ENCODE measurements around the gene RABEP2.
A peak's percentile ranks its signal among the peaks of the same experiment; 100 is the strongest.
"Not testable (repeated sequence)": the region's sequence is repeated elsewhere in the genome, so short reads cannot be mapped to it uniquely, and the experiment has no call there.

The RABEP2 gene, protein sequence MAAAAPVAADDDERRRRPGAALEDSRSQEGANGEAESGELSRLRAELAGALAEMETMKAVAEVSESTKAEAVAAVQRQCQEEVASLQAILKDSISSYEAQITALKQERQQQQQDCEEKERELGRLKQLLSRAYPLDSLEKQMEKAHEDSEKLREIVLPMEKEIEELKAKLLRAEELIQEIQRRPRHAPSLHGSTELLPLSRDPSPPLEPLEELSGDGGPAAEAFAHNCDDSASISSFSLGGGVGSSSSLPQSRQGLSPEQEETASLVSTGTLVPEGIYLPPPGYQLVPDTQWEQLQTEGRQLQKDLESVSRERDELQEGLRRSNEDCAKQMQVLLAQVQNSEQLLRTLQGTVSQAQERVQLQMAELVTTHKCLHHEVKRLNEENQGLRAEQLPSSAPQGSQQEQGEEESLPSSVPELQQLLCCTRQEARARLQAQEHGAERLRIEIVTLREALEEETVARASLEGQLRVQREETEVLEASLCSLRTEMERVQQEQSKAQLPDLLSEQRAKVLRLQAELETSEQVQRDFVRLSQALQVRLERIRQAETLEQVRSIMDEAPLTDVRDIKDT

DNA sequence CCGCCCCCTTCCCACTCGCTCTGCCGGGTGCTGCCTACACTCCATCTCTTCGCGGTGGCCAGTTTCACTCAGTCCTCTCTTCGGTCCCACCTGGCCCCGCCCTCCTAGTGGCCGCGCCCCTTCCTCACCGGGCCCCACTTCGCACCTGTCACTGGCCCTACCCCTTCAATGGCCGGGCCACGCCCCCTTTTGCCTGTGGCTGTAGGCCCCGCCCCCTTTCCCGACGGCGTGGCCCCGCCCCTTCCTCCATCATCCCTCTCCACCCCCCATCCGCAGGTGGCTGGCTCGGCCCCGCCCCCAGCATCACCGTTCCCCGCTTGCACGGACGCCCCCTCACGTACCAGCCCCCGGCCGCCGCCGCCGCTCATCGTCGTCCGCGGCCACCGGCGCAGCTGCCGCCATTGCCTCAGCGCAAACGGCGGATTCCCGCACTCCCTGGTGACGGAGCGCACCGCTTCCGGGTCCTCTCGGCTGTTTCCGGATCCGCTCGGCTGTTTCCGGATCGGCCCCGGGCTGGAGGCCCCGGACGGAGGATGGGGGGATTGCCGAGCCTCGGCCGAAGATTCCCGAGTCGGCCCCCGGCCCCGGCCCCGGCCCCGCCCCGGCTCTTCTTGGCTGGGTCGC lies at the start of gene RABEP2:
RABEP2 (minus strand) TSS at position 477 of the 624 bp plus-strand sequence; CDS start at position 402, 75 bp downstream.
- TF ChIP-seq GATA1 (IDR thresholded peaks at IDR 0.05; ENCODE audit: low read depth, low read length) = no peak
- no peak for TF ChIP-seq POLR2A (IDR thresholded peaks at IDR 0.05; ENCODE audit: low read length)
- DNase-seq = peak; percentile 90 to 94

DNA sequence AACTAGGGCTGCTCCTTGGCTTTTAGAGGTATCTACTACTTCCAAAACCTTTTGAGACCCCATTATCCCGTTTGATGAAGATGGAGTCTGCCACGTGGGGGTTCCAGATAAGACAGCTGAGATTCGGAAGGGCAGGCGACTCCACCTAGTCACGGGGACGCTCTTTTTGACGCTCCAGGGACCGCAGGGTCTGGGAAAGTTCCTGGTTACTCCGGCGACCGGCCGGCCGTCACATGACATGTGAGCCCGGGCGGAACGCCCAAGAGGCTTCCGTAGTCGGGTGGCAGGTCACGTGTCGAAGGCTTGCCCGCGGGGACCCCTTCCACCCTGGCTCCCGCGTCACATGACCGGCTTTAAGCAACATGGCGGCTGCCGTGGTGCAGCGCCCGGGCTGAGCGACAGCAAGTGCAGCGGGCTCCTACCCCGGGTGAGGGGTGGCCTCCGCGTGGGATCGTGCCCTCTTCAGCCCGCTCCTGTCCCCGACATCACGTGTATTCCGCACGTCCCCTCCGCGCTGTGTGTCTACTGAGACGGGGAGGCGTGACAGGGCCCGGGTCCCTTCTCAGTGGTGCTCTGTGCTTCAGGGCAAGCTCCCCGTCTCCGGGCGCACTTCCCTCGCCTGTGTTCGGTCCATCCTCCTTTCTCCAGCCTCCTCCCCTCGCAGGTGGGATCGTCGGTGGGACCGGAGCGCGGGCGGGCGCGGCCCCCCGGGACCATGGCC lies 49.6 kb upstream of the RABEP2 start, which contains the start of gene SPNS1:
SPNS1 (plus strand) TSS at position 342 of the 721 bp plus-strand sequence; CDS start at position 716, 374 bp downstream.
- TF ChIP-seq POLR2A (IDR thresholded peaks at IDR 0.05; ENCODE audit: low read length) (peak; percentile 90), GATA1 (IDR thresholded peaks at IDR 0.05; ENCODE audit: low read depth, low read length) (no peak)
- peak; percentile 96 for DNase-seq

DNA sequence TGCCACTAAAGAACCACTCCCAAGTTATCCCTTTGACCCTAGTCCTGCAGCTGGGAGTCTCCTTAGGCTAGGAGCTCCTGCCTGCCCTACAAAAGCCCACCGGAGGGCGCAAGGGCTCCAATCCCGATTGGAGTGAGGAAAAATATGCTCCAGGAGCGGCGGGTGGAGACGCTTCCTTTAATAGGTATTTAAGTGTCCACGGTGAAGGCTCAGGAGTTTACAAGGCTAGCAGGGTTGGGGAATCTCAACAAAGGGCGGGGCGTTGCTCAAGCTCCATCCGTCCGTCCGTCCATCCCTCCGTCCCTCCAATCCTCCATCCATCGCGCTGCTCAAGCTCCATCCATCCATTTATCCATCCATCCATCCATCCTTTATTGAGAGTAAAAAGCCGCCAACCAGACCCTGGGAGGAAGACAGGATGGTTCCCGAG lies 49.0 kb upstream of the RABEP2 start:
- DNase-seq = peak; percentile 55 to 62
- TF ChIP-seq GATA1 (IDR thresholded peaks at IDR 0.05; ENCODE audit: low read depth, low read length) (no peak), POLR2A (IDR thresholded peaks at IDR 0.05; ENCODE audit: low read length) (no peak)

DNA sequence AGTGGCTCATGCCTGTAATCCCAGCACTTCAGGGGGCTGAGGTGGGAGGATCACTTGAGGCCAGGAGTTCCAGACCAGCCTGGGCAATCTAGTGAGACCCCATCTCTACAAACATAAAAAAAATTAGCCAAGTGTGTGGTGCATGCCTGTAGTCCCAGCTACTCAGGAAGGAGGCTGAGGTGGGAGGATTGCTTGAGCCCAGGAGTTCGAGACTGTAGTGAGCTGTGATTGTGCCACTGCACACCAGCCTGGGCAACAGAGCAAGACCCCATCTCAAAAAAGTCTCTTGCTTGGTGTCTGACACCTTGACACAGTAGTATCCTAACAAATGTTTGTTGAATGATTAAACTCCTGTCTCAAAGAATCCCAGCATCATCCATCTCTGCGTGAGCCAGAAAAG lies 44.7 kb upstream of the RABEP2 start:
- DNase-seq = not testable (repeated sequence)

DNA sequence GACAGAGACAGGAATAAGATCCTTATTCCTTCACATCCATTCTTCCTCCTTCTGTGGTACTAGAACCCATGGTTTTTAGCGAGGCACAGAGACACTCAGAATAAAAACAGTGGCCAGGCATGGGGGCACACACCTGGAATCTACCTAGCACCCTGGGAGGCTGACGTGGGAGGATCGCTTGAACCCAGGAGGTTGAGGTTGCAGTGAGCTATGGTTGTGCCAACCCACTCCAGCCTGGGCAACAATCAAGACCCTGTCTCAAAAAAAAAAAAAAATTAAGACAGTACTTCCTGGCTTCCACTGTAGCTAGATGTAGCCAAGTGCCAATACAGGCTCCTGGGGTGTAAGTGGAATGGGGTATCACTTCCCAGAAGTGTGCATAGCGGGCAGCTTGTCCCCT lies 42.1 kb upstream of the RABEP2 start:
- no peak for DNase-seq
- TF ChIP-seq GATA1 (IDR thresholded peaks at IDR 0.05; ENCODE audit: low read depth, low read length) = no peak
- no peak for TF ChIP-seq POLR2A (IDR thresholded peaks at IDR 0.05; ENCODE audit: low read length)

DNA sequence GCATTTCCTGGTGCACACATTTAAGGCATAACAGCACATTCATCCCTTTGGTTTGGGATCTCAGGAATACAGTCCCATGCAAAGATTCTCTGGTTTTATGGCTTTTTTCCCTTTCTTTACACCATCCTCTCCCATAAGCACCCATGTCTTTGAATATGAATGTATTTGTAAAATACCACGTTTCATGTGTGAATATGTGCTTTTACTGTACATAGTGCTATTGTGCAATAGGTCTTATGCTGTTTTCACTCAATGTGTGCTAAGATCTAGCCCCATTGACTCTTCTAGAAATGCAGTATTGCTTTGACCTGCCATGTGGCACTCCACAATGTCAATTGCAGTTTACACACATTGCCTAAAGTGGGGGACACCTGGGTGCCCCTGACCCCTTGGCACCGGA lies 39.5 kb upstream of the RABEP2 start:
- TF ChIP-seq GATA1 (IDR thresholded peaks at IDR 0.05; ENCODE audit: low read depth, low read length) = no peak
- TF ChIP-seq POLR2A (IDR thresholded peaks at IDR 0.05; ENCODE audit: low read length) = no peak
- DNase-seq = no peak

DNA sequence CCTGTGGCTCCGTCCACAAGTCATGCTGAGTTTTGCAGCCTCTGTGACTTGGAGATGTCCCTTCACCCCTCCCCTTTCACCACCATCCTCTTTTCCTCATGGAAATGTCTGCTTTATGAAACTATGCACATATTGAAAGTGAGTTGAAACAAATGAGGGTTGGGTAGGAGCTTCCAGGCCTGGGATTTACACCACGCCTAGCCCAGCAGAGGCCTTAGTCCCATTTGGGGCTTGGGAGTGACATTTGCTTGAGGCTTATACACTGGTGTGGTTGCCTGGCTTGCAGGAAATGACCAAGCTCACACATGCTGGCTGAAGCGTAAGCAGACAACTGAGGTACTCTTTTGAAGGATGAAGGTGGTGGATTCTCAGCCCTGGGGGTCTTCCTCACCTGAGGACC lies 39.0 kb upstream of the RABEP2 start:
- TF ChIP-seq GATA1 (IDR thresholded peaks at IDR 0.05; ENCODE audit: low read depth, low read length) (no peak), POLR2A (IDR thresholded peaks at IDR 0.05; ENCODE audit: low read length) (no peak)
- no peak for DNase-seq

DNA sequence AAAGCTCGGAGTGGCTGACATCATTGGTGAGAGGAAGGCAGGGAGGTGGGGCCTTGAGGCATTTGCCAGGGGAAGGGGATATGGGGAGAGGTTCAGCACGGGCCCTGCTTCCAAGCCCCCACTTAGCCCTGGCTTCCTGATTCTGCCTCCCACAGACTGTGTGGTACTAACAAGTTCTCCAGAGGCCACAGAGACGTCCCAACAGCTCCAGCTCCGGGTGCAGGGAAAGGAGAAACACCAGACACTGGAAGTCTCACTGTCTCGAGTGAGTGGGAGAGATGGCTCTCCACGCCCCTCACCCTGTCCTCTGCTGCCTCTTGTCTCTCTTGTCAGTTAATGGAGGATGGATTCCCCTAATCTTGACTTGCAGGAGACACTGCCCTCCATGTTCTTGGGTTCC lies 33.8 kb upstream of the RABEP2 start:
- no peak for DNase-seq
- TF ChIP-seq GATA1 (IDR thresholded peaks at IDR 0.05; ENCODE audit: low read depth, low read length) = no peak
- TF ChIP-seq POLR2A (IDR thresholded peaks at IDR 0.05; ENCODE audit: low read length) = no peak

DNA sequence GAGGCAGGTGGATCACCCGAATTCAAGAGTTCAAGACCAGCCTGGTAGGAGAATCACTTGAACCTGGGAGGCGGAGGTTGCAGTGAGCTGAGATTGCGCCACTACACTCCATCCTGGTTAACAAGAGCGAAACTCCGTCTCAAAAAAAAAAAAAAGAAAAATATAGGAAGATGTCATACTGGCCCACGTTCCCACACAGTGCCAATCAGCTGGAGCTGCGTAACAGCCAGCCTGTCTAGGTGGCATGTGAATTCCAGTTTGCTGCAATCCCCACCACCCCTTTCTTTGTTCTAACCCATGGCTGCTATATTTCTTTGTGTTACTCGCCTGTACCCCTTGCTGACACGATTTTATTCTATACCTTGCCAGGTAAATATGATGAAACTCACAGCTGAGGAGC lies 33.2 kb upstream of the RABEP2 start:
- DNase-seq = no peak
- TF ChIP-seq POLR2A (IDR thresholded peaks at IDR 0.05; ENCODE audit: low read length) = no peak
- TF ChIP-seq GATA1 (IDR thresholded peaks at IDR 0.05; ENCODE audit: low read depth, low read length) = no peak

DNA sequence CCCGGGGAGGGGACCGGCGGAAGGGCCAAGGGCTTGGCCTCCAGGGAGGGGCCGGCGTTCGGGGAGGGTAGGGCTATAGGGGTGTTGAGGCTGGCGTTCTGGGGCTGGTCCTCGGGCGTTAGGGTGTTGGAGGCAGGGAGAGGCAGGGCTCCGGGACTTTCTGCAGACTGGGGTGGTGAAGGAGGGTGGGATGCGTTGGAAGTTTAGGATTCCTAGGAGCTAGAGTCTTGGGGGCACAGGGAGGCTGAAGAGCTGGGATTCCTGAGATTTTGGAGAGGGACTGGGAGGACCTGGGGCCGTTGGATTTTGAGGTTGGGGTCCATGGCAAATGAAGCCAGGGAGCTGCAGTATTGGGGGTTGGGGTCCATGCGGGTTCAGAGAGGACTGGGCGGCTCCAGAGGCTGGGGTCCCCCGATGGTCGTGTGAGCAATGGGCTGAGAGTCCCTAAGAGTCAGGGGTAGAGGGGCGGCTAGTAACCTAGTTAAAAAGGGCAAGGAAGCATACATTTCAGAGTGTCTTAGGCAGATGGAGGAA lies 26.4 kb upstream of the RABEP2 start:
- peak in 1 of 2 experiments; percentile 71 for DNase-seq
- no peak for TF ChIP-seq GATA1 (IDR thresholded peaks at IDR 0.05; ENCODE audit: low read depth, low read length)
- no peak for TF ChIP-seq POLR2A (IDR thresholded peaks at IDR 0.05; ENCODE audit: low read length)

DNA sequence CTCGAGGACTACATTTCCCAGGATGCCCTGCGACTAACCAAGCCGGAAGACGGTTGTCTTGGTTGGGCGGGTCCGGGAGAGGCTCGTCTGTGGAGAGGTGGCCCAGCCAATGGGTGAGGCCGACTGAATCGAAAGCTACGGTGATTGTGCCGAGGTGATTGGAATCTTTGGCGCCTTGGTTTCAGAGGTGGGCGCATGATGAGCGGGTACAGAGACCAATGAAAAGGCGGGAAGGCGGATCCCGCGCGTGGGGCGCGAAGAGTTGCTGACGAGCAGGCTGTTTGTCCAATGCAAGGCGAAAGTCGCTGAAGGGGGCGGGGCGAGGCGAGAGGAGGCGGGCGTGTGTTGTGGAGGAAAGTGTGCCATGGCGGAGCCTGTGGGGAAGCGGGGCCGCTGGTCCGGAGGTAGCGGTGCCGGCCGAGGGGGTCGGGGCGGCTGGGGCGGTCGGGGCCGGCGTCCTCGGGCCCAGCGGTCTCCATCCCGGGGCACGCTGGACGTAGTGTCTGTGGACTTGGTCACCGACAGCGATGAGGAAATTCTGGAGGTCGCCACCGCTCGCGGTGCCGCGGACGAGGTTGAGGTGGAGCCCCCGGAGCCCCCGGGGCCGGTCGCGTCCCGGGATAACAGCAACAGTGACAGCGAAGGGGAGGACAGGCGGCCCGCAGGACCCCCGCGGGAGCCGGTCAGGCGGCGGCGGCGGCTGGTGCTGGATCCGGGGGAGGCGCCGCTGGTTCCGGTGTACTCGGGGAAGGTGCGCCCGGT lies 25.8 kb upstream of the RABEP2 start, which contains the start of gene NFATC2IP:
NFATC2IP (plus strand) TSS at position 290 of the 762 bp plus-strand sequence; CDS start at position 365, 75 bp downstream.
- TF ChIP-seq POLR2A (IDR thresholded peaks at IDR 0.05; ENCODE audit: low read length) = peak; percentile 71
- TF ChIP-seq GATA1 (IDR thresholded peaks at IDR 0.05; ENCODE audit: low read depth, low read length) = no peak
- peak; percentile 100 for DNase-seq

DNA sequence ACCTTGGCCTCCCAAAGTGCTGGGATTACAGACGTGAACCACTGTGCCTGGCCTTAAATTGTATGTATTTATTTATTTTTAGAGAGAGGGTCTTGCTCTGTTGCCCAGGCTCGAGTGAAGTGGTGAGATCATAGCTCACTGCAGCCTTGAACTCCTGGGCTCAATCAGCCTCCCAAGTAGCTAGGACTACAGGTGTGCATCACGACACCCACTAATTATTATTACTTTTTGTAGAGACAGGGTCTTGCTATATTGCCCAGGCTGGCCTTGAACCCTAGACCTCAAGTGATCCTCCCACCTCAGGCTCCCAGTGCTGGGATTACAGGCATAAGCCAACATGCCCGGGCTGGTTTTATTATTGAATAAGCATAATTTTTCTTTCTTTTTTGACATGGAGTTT lies 21.6 kb upstream of the RABEP2 start:
- TF ChIP-seq GATA1 (IDR thresholded peaks at IDR 0.05; ENCODE audit: low read depth, low read length) (no peak), POLR2A (IDR thresholded peaks at IDR 0.05; ENCODE audit: low read length) (no peak)
- no peak for DNase-seq

DNA sequence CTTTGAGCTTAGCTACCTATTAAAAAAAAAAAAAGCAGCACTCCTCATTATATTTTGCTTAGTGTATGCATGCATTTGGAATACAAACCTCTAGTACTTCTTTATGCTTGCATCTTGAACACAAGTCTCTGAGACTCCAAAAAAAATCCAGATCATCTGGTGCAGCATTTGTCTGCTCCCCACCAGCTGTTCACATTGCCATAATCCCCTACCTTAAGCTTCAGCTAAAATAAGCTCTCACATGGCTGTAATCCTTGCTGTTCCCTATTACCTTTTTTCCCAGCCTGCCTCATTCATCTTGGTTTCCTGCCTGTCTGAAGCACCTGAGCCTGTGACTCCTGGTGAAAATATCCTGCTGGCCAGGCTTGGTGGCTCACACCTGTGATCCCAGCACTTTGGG lies 18.2 kb upstream of the RABEP2 start:
- TF ChIP-seq GATA1 (IDR thresholded peaks at IDR 0.05; ENCODE audit: low read depth, low read length) (no peak), POLR2A (IDR thresholded peaks at IDR 0.05; ENCODE audit: low read length) (no peak)

DNA sequence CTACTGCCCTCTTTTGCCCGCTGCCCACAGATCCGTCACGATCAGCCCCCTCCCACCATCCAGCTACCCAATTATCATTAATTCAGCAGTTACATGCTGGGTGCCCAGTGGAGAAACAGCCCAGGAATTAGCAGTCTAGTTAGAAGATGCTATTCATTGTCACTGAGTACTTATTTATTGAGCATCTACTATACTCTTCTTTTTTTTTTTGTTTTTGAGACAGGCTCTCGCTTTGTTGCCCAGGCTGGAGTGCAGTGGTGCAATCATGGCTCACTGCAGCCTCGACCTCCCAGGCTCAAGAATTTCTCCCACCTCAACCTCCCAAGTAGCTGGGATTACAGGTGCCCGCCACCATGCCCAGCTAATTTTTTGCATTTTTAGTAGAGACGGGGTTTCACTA lies 14.8 kb upstream of the RABEP2 start:
- DNase-seq = not testable (repeated sequence)

More for the DNA sequence above, 18.2 kb upstream of the RABEP2 start:
- no peak for DNase-seq

All from erythroblast (primary cell).